LHCN-M2 (cell line): Measurements from ENCODE around the gene MXRA8. TPM values are rescaled to one million over a fixed set of nuclear protein-coding genes. Genes with fewer than 3 reads are reported as not detected.
A peak's percentile ranks its signal among the peaks of the same experiment; 100 is the strongest.

Experiments used
- DNase-seq: peaks from one replicate; pipeline ENCODE4 v3.0.0-alpha.2; 2012; ENCODE audit warnings: low read depth
- total RNA-seq: library from RNA; depleted of rRNA; stranded (reverse); fragments of >200 nt; gene quantifications from 2 replicates; pipeline ENCODE4 v1.2.3, GENCODE V29; 2014; rRNA removed

MXRA8 gene
- total RNA-seq, 1 experiment from 2014 or later: 292 TPM

- DNase-seq: peak; percentile 90
Observed at GRCh38 chr1:1307923-1308755, 50.2 kb downstream of the MXRA8 start, which contains the start of the genes ACAP3 and PUSL1. ACAP3 (minus strand) TSS chr1:1307930; CDS start chr1:1307815, 115 bp downstream. PUSL1 (plus strand) TSS chr1:1308597; CDS start chr1:1308644, 47 bp downstream.

GRCh38 chr1:1307261-1307922 is 51.0 kb downstream of the MXRA8 start:
- DNase-seq: no peak

GRCh38 chr1:1306661-1307260 is 51.6 kb downstream of the MXRA8 start:
- no peak for DNase-seq

GRCh38 chr1:1306070-1306660 is 52.2 kb downstream of the MXRA8 start:
- DNase-seq: peak; percentile 37

- peak; percentile 80 for DNase-seq
Observed at GRCh38 chr1:1305300-1306069, 52.9 kb downstream of the MXRA8 start.

- peak; percentile 77 for DNase-seq
Observed at GRCh38 chr1:1304331-1305299, 53.7 kb downstream of the MXRA8 start.

GRCh38 chr1:1303736-1304135 is 54.6 kb downstream of the MXRA8 start:
- DNase-seq: no peak

GRCh38 chr1:1302951-1303509 is 55.3 kb downstream of the MXRA8 start:
- DNase-seq: no peak

Other genes starting within 250 kb of the MXRA8 start
- 18.8 and 26.5 TPM in 2 replicates for gene C1orf159, start 242.5 kb downstream of the MXRA8 start, total RNA-seq
- gene TTLL10, start 184.7 kb downstream of the MXRA8 start, total RNA-seq: not detected in 2 replicates
- not detected in 2 replicates for gene TNFRSF18, start 152.0 kb downstream of the MXRA8 start, total RNA-seq
- 0.17 and 0.32 TPM in 2 replicates for gene TNFRSF4, start 144.4 kb downstream of the MXRA8 start, total RNA-seq
- 142 and 150 TPM in 2 replicates for gene SDF4, start 126.6 kb downstream of the MXRA8 start, total RNA-seq
- 58.0 and 58.3 TPM in 2 replicates for gene B3GALT6, start 126.3 kb downstream of the MXRA8 start, total RNA-seq
- 0.57 TPM in 1 of 2 replicates, not detected in the other for gene C1QTNF12, start 111.8 kb downstream of the MXRA8 start, total RNA-seq
- 57.4 and 62.3 TPM in 2 replicates for gene UBE2J2, start 84.7 kb downstream of the MXRA8 start, total RNA-seq
- 1.5 and 4.1 TPM in 2 replicates for gene SCNN1D, start 78.1 kb downstream of the MXRA8 start, total RNA-seq
- 71.0 and 76.4 TPM in 2 replicates for gene ACAP3, start 50.6 kb downstream of the MXRA8 start, total RNA-seq
- gene PUSL1, start 50.0 kb downstream of the MXRA8 start, total RNA-seq: 31.8 and 34.3 TPM in 2 replicates
- gene INTS11, start 33.9 kb downstream of the MXRA8 start, total RNA-seq: 76.0 and 85.4 TPM in 2 replicates
- gene CPTP, start 33.8 kb downstream of the MXRA8 start, total RNA-seq: 27.7 and 28.9 TPM in 2 replicates
- 0.06 TPM in 1 of 2 replicates, not detected in the other for gene TAS1R3, start 27.3 kb downstream of the MXRA8 start, total RNA-seq
- gene DVL1, start 9.1 kb downstream of the MXRA8 start, total RNA-seq: 85.6 and 86.6 TPM in 2 replicates
- gene AURKAIP1, start 16.7 kb upstream of the MXRA8 start, total RNA-seq: 226 and 234 TPM in 2 replicates
- 118 and 127 TPM in 2 replicates for gene CCNL2, start 40.8 kb upstream of the MXRA8 start, total RNA-seq
- 126 and 134 TPM in 2 replicates for gene MRPL20, start 48.7 kb upstream of the MXRA8 start, total RNA-seq
- not detected in 2 replicates for gene ANKRD65, start 62.7 kb upstream of the MXRA8 start, total RNA-seq
- gene VWA1, start 77.1 kb upstream of the MXRA8 start, total RNA-seq: 1.1 TPM in 2 replicates
- not detected in 2 replicates for gene ATAD3C, start 91.1 kb upstream of the MXRA8 start, total RNA-seq
- 29.2 and 38.7 TPM in 2 replicates for gene ATAD3B, start 113.2 kb upstream of the MXRA8 start, total RNA-seq
- gene ATAD3A, start 153.6 kb upstream of the MXRA8 start, total RNA-seq: 65.0 and 67.9 TPM in 2 replicates
- 0.63 and 0.83 TPM in 2 replicates for gene TMEM240, start 182.1 kb upstream of the MXRA8 start, total RNA-seq
- 72.5 and 80.6 TPM in 2 replicates for gene SSU72, start 216.3 kb upstream of the MXRA8 start, total RNA-seq
- 3.3 and 5.9 TPM in 2 replicates for gene FNDC10, start 241.6 kb upstream of the MXRA8 start, total RNA-seq